NB4 (cell line): ENCODE measurements around the gene CRYBB1.

ENCODE experiments used
- POLR2A ChIP-seq: IDR thresholded peaks from 2 replicates; pipeline ENCODE4 v1.6.1; 2011; ENCODE audit warnings: mild to moderate bottlenecking; ENCODE audit not compliant: insufficient read length; ENCODE audit errors: extremely low read depth
- TF ChIP-seq, protein P1 (sequence below): IDR thresholded peaks from one replicate; pipeline ENCODE4 v1.5.1; 2012; ENCODE audit warnings: low read depth, low read length
- TF ChIP-seq, protein P2 (sequence below): IDR thresholded peaks from 2 replicates; pipeline ENCODE4 v1.6.1; 2011; ENCODE audit warnings: low read depth, low read length

DNA sequence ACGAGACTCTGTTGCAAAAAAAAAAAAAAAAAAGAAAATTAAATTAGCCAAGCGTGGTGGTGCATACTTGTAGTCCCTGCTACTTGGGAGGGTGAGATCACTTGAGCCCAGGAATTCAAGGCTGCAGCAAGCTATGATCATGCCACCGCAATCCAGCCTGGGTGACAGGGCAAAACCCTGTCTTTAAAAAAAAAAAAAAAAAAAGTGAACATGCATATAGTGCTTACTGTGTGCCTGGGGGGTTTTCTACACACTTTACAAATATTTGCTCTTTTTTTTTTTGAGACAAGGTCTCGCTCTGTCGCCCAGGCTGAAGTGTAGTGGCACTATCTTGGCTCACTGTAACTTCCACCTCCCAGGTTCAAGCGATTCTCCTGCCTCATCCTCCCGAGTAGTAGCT lies 40.7 kb downstream of the CRYBB1 start:
- TF ChIP-seq, protein P1, sequence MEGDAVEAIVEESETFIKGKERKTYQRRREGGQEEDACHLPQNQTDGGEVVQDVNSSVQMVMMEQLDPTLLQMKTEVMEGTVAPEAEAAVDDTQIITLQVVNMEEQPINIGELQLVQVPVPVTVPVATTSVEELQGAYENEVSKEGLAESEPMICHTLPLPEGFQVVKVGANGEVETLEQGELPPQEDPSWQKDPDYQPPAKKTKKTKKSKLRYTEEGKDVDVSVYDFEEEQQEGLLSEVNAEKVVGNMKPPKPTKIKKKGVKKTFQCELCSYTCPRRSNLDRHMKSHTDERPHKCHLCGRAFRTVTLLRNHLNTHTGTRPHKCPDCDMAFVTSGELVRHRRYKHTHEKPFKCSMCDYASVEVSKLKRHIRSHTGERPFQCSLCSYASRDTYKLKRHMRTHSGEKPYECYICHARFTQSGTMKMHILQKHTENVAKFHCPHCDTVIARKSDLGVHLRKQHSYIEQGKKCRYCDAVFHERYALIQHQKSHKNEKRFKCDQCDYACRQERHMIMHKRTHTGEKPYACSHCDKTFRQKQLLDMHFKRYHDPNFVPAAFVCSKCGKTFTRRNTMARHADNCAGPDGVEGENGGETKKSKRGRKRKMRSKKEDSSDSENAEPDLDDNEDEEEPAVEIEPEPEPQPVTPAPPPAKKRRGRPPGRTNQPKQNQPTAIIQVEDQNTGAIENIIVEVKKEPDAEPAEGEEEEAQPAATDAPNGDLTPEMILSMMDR, result no peak
- no peak for TF ChIP-seq POLR2A
- TF ChIP-seq, protein P2, sequence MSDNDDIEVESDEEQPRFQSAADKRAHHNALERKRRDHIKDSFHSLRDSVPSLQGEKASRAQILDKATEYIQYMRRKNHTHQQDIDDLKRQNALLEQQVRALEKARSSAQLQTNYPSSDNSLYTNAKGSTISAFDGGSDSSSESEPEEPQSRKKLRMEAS, result no peak
